ENCODE data around the gene TMEM163. TPM values are rescaled to one million over a fixed set of nuclear protein-coding genes. Genes with fewer than 3 reads are reported as not detected.

The TMEM163 gene
- total and polyA plus RNA-seq, 2 of the 13 experiments (the other 11 are each of a cell fraction or from before 2014, with no cell fraction given) = 0.05 TPM; not detected in 1

DNA sequence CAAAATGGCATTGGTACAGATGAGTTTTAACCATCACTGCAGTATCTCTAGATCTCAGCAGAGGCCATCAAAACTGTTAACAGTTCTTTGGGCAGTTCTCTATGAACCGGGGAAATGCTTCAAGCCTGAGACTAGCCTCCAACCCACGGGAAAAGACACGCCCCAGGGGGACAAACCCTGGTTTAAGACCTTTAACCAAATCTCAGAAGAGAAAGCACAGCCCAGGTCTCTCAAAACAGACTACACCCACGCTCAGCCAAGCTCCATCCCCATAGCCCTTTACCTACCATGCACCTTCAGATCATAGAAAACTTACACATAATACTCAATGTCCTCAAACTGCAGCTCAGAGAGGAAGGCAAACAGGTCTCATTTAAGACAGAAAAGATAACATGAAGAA is 78.3 kb downstream of the TMEM163 start:
- Histone ChIP-seq H3K79me2 (ENCODE audit: insufficient read depth, low read length) (no peaks in the 10 kb centered on the region), H3K36me3 (replicated peaks in 1 of 2; ENCODE audit: control insufficient read depth in 1 of 2, insufficient read depth in 2 of 2, low read length in 2 of 2) (no peaks in the 10 kb centered on the region), H3K9me3 (ENCODE audit: low read length) (no peaks in the 10 kb centered on the region), H3K27me3 (ENCODE audit: control insufficient read depth in 1 of 2, insufficient read depth in 2 of 2, low read length in 2 of 2) (peaks cover 2 to 15% of the 10 kb centered on the region in 2 experiments; a peak in 2 of 5 replicates), H3K4me2 (ENCODE audit: low read depth, low read length) (no peak overlapping the region), H3K4me1 (ENCODE audit: insufficient read depth, low read length) (no peaks in the 10 kb centered on the region), H3K9ac (ENCODE audit: insufficient read depth, low read depth, low read length) (no peak overlapping the region), H3K4me3 (replicated peaks in 1 of 3; ENCODE audit: insufficient read depth in 1 of 3, low read depth in 2 of 3, low read length in 3 of 3) (no peak overlapping the region), H3K27ac (ENCODE audit: extremely low read length, insufficient read depth, low read length) (no peak overlapping the region), H4K20me1 (ENCODE audit: insufficient read depth, low read length) (no peaks in the 10 kb centered on the region), H2AFZ (ENCODE audit: low read length) (no peak overlapping the region)
- intact Hi-C loops (cut with micrococcal nuclease; ENCODE audit: unreplicated experiment) (no loop called here), in situ Hi-C loops (cut with HindIII; ENCODE audit: extremely low pct_ligation_motif_present, low pct_unique_long_range_greater_than_20kb) (no loop called here)
- ChIA-PET CTCF (ENCODE audit: low intra/inter-chr PET ratio, low total read pairs) (no interaction called here), POLR2A (no interaction called here)
- WGBS (ENCODE audit: low lambda C conversion rate) = 7% methylated on average over 4 of the region's 4 CpGs
- ATAC-seq (no peak), DNase-seq (ENCODE audit: low spot score) (no peak), FAIRE-seq (no peak)
- BruUV-seq (replicated peaks) = no TSS peak
- no peak for TF ChIP-seq GABPB1 (CRISPR knock-in tag; IDR thresholded peaks at IDR 0.05)
- TF ChIP-seq FOXC1 (CRISPR knock-in tag; IDR thresholded peaks at IDR 0.05; ENCODE audit: borderline replicate concordance) = no peak
- no peak for TF ChIP-seq ZNF7 (CRISPR knock-in tag; IDR thresholded peaks at IDR 0.05)
- TF ChIP-seq IRF2 (CRISPR knock-in tag; IDR thresholded peaks at IDR 0.05) = no peak
- TF ChIP-seq, protein P1, sequence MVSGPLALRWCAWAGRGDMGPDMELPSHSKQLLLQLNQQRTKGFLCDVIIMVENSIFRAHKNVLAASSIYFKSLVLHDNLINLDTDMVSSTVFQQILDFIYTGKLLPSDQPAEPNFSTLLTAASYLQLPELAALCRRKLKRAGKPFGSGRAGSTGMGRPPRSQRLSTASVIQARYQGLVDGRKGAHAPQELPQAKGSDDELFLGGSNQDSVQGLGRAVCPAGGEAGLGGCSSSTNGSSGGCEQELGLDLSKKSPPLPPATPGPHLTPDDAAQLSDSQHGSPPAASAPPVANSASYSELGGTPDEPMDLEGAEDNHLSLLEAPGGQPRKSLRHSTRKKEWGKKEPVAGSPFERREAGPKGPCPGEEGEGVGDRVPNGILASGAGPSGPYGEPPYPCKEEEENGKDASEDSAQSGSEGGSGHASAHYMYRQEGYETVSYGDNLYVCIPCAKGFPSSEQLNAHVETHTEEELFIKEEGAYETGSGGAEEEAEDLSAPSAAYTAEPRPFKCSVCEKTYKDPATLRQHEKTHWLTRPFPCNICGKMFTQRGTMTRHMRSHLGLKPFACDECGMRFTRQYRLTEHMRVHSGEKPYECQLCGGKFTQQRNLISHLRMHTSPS (CRISPR knock-in tag; IDR thresholded peaks at IDR 0.05; ENCODE audit: low read depth) = no peak
- no peak for TF ChIP-seq NFE2L2 (IDR thresholded peaks at IDR 0.05; ENCODE audit: low read length)
- no peak for TF ChIP-seq CC2D1A (CRISPR knock-in tag; IDR thresholded peaks at IDR 0.05)
- TF ChIP-seq, protein P2, sequence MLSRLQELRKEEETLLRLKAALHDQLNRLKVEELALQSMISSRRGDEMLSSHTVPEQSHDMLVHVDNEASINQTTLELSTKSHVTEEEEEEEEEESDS (CRISPR knock-in tag; IDR thresholded peaks at IDR 0.05; ENCODE audit: borderline replicate concordance) = no peak
- no peak for TF ChIP-seq ZNF782 (CRISPR knock-in tag; IDR thresholded peaks at IDR 0.05; ENCODE audit: borderline replicate concordance)
- TF ChIP-seq IRX3 (CRISPR knock-in tag; IDR thresholded peaks at IDR 0.05; ENCODE audit: borderline replicate concordance, low read depth) = no peak
- TF ChIP-seq ZNF33A (CRISPR knock-in tag; IDR thresholded peaks at IDR 0.05; ENCODE audit: borderline replicate concordance) = no peak
- TF ChIP-seq, protein P3, sequence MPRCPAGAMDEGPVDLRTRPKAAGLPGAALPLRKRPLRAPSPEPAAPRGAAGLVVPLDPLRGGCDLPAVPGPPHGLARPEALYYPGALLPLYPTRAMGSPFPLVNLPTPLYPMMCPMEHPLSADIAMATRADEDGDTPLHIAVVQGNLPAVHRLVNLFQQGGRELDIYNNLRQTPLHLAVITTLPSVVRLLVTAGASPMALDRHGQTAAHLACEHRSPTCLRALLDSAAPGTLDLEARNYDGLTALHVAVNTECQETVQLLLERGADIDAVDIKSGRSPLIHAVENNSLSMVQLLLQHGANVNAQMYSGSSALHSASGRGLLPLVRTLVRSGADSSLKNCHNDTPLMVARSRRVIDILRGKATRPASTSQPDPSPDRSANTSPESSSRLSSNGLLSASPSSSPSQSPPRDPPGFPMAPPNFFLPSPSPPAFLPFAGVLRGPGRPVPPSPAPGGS (CRISPR knock-in tag; IDR thresholded peaks at IDR 0.05) = no peak
- TF ChIP-seq, protein P4, sequence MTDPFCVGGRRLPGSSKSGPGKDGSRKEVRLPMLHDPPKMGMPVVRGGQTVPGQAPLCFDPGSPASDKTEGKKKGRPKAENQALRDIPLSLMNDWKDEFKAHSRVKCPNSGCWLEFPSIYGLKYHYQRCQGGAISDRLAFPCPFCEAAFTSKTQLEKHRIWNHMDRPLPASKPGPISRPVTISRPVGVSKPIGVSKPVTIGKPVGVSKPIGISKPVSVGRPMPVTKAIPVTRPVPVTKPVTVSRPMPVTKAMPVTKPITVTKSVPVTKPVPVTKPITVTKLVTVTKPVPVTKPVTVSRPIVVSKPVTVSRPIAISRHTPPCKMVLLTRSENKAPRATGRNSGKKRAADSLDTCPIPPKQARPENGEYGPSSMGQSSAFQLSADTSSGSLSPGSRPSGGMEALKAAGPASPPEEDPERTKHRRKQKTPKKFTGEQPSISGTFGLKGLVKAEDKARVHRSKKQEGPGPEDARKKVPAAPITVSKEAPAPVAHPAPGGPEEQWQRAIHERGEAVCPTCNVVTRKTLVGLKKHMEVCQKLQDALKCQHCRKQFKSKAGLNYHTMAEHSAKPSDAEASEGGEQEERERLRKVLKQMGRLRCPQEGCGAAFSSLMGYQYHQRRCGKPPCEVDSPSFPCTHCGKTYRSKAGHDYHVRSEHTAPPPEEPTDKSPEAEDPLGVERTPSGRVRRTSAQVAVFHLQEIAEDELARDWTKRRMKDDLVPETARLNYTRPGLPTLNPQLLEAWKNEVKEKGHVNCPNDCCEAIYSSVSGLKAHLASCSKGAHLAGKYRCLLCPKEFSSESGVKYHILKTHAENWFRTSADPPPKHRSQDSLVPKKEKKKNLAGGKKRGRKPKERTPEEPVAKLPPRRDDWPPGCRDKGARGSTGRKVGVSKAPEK (CRISPR knock-in tag; IDR thresholded peaks at IDR 0.05; ENCODE audit: borderline replicate concordance) = no peak
- no peak for TF ChIP-seq CBX1 (IDR thresholded peaks at IDR 0.05; ENCODE audit: low read depth)
- TF ChIP-seq ZNF816 (CRISPR knock-in tag; IDR thresholded peaks at IDR 0.05; ENCODE audit: borderline replicate concordance) = no peak
- TF ChIP-seq ARNT2 (CRISPR knock-in tag; IDR thresholded peaks at IDR 0.05; ENCODE audit: low read depth) = no peak
- no peak for TF ChIP-seq STAG1 (CRISPR knock-in tag; IDR thresholded peaks at IDR 0.05)
- TF ChIP-seq, protein P5, sequence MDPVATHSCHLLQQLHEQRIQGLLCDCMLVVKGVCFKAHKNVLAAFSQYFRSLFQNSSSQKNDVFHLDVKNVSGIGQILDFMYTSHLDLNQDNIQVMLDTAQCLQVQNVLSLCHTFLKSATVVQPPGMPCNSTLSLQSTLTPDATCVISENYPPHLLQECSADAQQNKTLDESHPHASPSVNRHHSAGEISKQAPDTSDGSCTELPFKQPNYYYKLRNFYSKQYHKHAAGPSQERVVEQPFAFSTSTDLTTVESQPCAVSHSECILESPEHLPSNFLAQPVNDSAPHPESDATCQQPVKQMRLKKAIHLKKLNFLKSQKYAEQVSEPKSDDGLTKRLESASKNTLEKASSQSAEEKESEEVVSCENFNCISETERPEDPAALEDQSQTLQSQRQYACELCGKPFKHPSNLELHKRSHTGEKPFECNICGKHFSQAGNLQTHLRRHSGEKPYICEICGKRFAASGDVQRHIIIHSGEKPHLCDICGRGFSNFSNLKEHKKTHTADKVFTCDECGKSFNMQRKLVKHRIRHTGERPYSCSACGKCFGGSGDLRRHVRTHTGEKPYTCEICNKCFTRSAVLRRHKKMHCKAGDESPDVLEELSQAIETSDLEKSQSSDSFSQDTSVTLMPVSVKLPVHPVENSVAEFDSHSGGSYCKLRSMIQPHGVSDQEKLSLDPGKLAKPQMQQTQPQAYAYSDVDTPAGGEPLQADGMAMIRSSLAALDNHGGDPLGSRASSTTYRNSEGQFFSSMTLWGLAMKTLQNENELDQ (CRISPR knock-in tag; IDR thresholded peaks at IDR 0.05; ENCODE audit: borderline replicate concordance) = no peak

All from HepG2 (cell line).